ENCODE measurements around the gene PSORS1C1.

DNA sequence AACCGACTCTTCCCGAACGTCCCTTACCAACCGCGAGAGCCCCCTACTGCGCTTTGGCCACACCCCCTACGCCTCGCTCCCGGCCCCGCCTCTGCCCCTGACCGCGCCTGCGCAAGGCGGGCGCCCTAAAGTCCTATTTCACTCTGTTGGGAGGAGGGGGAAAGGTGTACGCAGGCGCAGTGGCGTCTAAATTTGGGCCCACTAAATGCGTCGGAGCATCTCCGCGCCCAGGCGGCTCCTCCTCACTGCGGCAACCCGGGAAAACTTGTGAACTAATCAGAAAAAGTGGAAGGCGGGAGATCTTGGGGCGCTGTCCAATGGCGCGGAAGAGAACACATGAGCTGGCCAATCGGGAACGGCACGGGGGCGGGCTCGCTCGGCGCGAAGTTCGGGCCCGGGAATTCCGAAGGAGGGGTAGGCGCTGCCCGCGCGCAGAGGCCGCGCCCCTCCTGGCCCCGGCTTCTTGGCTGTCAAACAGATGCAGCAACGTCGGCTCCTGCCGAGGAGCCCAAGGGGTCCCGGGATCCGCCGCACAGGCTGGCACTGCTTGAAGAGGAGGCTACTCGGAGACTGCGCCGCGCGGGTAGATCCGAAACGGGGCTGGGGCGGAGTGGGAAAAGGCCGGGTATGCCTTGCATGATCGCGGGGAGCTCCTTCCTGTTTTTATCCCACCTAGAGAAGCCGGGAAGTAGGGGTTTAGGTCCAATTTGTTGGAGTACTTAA, 43.7 kb downstream of the PSORS1C1 start, which contains the start of gene TCF19:
- TF ChIP-seq CTCF (optimal IDR thresholded peaks at IDR 0.05 in 1 of 3, IDR thresholded peaks at IDR 0.05 in 1 of 3, conservative IDR thresholded peaks at IDR 0.05 in 1 of 3; ENCODE audit: extremely low read depth in 1 of 3, insufficient read depth in 2 of 3, low read length in 3 of 3) (no peak), EZH2 (IDR thresholded peaks at IDR 0.05; ENCODE audit: low read length) (no peak)

Data from keratinocyte (primary cell).